HG03060 (cell line): ENCODE data around the gene MDK.
"Not testable (repeated sequence)": the region's sequence is repeated elsewhere in the genome, so short reads cannot be mapped to it uniquely, and the experiment has no call there.

ENCODE experiments used
- ATAC-seq: cut with Tn5 transposase; IDR thresholded peaks from one replicate; pipeline ENCODE4 v1.9.1; 2021; ENCODE audit warnings: low read depth, moderate number of reproducible peaks; ENCODE audit not compliant: unreplicated experiment

The MDK gene

DNA sequence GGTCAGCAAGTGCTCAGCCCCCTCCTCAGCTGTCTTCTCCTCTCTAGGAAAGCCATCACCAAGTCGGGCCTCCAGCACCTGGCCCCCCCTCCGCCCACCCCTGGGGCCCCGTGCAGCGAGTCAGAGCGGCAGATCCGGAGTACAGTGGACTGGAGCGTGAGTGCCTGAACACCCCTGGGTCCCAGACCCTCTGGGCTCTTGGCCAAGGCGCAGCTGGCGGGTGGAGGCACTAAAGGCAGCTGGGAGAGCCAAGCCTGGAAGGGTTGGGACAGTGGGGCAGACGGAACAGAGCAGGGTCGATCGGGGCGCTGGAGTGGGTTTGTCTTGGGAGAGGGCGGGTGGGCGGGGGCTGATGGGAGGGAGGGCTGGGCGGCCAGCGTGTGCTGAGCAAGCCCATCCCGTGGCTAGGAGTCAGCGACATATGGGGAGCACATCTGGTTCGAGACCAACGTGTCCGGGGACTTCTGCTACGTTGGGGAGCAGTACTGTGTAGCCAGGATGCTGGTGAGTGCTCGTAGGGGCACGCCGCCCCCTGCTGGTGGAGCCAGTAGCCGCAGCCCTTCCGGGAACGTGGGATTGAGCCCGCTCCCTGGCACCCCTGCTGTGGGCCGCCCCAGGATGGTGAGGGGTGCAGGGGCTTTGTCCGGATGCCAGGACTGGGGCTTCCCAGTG lies 14.1 kb upstream of the MDK start:
- no peak for ATAC-seq

GRCh38 chr11:46367916-46368267 lies 13.6 kb upstream of the MDK start:
- ATAC-seq: no peak

GRCh38 chr11:46369458-46370152 lies 11.9 kb upstream of the MDK start:
- ATAC-seq: no peak

GRCh38 chr11:46370253-46370652 lies 11.2 kb upstream of the MDK start:
- no peak for ATAC-seq

DNA sequence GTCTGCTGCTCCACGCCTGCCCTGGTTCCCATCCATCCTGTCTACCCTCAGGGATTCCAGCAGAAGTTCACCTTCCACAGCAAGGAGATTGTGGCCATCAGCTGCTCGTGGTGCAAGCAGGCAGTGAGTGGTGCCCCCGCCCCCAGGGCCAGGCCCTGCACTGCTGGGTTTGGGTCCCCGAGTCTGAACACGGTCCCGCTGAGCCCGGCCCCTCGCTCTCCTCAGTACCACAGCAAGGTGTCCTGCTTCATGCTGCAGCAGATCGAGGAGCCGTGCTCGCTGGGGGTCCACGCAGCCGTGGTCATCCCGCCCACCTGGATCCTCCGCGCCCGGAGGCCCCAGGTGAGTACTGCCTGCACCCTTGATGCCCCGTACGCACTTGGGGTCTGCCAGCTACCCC lies 10.2 kb upstream of the MDK start:
- not testable (repeated sequence) for ATAC-seq

DNA sequence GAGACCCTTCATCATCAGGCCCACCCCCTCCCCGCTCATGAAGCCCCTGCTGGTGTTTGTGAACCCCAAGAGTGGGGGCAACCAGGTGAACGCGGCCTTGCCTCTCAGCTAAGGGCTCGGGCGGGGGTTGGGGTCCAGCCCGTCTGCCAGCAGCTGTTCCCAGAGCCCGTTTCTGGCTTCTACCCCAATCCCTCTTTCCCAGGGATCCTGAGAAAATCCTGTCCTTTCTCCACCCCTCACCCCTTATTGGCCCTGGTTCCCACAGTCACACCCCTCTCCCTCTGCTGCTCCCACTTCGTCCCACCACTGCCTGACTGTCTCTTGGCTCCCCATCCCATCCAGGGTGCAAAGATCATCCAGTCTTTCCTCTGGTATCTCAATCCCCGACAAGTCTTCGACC lies 9.4 kb upstream of the MDK start:
- ATAC-seq: no peak

DNA sequence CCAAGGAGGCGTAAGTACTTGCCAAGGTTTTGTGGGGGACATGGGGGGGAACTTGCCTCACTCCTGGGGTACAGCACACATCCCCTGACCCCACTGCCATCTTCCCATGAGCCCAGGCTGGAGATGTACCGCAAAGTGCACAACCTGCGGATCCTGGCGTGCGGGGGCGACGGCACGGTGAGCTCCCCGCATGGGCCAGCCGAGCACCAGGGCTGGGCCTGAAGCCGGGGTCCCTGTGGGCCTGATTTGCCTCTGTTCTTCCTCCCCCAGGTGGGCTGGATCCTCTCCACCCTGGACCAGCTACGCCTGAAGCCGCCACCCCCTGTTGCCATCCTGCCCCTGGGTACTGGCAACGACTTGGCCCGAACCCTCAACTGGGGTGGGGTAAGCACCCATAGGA lies 9.0 kb upstream of the MDK start:
- not testable (repeated sequence) for ATAC-seq

DNA sequence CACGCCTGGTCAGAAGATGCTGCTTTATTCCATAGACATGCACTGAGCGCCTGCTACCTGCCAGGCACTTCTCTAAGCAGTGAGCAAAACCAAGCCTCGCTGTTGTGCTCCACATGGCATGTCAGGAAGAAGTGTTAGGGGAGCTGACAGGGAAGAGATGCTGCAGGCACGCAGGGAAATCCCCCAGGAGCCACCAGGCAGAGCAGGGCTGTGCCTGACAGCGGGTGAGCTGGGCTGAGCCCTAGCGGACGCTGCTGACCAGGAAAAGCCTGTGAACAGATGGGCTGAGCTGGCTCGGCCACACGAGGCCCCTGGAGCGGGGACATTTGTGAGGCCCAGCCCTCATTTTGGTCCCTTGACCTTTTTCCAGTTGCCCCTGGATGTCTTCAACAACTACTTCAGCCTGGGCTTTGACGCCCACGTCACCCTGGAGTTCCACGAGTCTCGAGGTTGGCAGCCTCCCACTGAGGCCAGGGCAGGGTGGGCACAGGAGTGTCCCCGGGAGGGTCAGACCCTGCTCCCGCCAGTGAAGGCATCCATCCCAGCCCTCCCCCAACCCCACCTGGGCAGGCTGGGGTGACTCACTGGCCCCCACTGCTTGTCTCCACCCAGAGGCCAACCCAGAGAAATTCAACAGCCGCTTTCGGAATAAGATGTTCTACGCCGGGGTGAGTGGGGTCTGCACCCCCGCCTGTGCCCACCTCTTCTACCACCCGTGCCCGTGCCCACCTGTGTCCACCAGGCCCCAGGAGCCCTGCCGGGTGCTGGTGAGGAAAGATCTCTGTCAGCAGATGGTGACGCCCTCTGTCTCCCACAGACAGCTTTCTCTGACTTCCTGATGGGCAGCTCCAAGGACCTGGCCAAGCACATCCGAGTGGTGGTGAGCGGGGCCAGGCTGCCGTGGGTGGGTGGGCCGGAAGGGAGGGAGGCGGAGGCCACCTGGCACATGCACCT lies 7.4 kb upstream of the MDK start:
- no peak for ATAC-seq

GRCh38 chr11:46374815-46375214 lies 6.7 kb upstream of the MDK start:
- no peak for ATAC-seq

DNA sequence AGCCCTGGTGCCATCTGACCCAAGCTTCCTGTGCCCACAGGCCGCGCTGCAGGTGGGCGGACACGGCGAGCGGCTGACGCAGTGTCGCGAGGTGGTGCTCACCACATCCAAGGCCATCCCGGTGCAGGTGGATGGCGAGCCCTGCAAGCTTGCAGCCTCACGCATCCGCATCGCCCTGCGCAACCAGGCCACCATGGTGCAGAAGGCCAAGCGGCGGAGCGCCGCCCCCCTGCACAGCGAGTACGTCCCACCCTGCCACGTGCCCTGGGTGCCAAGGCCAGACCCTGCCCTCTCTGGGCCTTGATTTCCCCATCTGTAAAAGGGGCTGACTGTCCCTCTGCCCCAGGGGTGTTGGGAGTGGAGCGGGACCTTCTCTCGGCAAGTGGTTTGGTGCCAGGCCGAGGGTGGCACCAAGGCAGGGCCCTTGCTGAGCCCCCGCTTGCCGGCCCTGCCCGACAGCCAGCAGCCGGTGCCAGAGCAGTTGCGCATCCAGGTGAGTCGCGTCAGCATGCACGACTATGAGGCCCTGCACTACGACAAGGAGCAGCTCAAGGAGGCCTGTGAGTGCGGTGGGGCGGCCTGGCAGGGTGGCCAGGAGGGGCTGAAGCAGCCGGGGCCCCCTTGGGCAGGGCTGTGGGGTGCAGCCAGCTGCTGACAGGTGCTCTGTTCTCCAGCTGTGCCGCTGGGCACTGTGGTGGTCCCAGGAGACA lies 5.9 kb upstream of the MDK start:
- ATAC-seq: no peak

- ATAC-seq: no peak
These were observed 5.0 kb upstream of the MDK start for GRCh38 chr11:46376258-46377050.

DNA sequence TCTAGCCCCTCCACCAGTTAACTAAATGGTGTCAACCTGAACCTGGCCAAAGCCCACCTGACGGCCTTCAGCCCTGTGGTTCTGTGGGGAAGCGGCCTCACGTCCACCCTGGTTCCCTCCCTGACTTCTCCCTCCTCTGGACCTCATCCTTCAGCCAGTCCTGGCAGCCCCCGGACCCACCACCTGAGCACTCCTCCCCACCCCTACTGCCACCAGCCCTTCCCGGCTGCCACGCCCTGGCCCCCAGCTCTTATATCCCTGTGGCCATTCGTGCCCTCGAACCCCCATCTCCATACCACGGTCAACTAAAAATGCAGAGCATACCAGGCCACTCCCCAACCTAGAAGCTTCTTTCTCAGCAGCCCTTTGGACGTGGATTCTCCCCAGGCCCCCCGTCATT lies 4.2 kb upstream of the MDK start:
- no peak for ATAC-seq

GRCh38 chr11:46377831-46378230 lies 3.6 kb upstream of the MDK start:
- ATAC-seq: no peak

GRCh38 chr11:46378296-46378695 lies 3.2 kb upstream of the MDK start:
- ATAC-seq: no peak

- no peak for ATAC-seq
These were observed 2.5 kb upstream of the MDK start for GRCh38 chr11:46378811-46379481.

DNA sequence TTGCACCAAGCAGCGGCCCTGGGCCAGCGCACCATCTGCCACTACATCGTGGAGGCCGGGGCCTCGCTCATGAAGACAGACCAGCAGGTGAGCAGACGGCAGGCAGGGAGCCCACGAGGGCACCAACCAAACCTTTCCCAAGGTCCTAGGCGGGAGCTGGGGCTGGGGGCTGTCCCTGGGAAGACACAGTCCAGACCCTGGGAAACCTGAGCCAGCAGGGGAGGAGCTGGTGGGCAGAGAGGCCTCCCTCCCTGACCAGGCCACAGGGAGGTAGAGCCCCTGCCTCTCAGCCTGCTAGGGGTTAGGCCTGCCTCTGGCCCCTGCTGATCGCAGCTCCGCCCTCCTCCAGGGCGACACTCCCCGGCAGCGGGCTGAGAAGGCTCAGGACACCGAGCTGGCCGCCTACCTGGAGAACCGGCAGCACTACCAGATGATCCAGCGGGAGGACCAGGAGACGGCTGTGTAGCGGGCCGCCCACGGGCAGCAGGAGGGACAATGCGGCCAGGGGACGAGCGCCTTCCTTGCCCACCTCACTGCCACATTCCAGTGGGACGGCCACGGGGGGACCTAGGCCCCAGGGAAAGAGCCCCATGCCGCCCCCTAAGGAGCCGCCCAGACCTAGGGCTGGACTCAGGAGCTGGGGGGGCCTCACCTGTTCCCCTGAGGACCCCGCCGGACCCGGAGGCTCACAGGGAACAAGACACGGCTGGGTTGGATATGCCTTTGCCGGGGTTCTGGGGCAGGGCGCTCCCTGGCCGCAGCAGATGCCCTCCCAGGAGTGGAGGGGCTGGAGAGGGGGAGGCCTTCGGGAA lies 1.8 kb upstream of the MDK start:
- not testable (repeated sequence) for ATAC-seq

- ATAC-seq: no peak
These were observed 975 bp upstream of the MDK start for GRCh38 chr11:46380340-46381047.
